Natural killer cell (primary cell): ENCODE results near the gene GPR176. TPM values are rescaled to one million over a fixed set of nuclear protein-coding genes. Genes with fewer than 3 reads are reported as not detected.

Experiments used
- ATAC-seq, 3 donors: fragments of 150-1000 bp in 2 of 3; fragments of 200-7000 bp in 1 of 3; cut with Tn5 transposase; 1 replicate in 1 of 3; 2 replicates in 2 of 3; pipeline ENCODE4 v1.10.0; 2021; ENCODE audit warnings: mild to moderate bottlenecking in 2 of 3, moderate library complexity in 2 of 3
- DNase-seq, 2 donors: peaks; one replicate each; pipeline versions ENCODE4 v3.0.0 to v3.0.0-alpha.2; 2013 to 2021; ENCODE audit warnings: mixed read lengths in 1 of 2
- H3K27ac ChIP-seq: one replicate; pipeline ENCODE4 v1.5.1; 2013; ENCODE audit warnings: mild to moderate bottlenecking, low read length
- H3K27me3 ChIP-seq: one replicate; pipeline ENCODE4 v1.6.1; 2013; ENCODE audit warnings: low read length; ENCODE audit not compliant: control insufficient read depth, insufficient read depth
- H3K36me3 ChIP-seq: one replicate; pipeline ENCODE4 v1.6.1; 2013; ENCODE audit warnings: low read length; ENCODE audit not compliant: control insufficient read depth, insufficient read depth
- H3K4me1 ChIP-seq: one replicate; pipeline ENCODE4 v1.6.1; 2013; ENCODE audit warnings: low read length; ENCODE audit not compliant: control insufficient read depth, insufficient read depth
- H3K4me3 ChIP-seq: one replicate; pipeline ENCODE4 v1.5.1; 2013; ENCODE audit warnings: low read length
- H3K9me3 ChIP-seq: one replicate; pipeline ENCODE4 v1.6.1; 2013; ENCODE audit warnings: low read length; ENCODE audit not compliant: control insufficient read depth, insufficient read depth
- H3K27ac Mint-ChIP-seq, 2 donors: one replicate each; pipeline ENCODE4 v1.8.0; 2022; ENCODE audit warnings: mild to moderate bottlenecking in 2 of 2, mixed read lengths in 2 of 2, moderate library complexity in 1 of 2
- H3K27me3 Mint-ChIP-seq, 2 donors: one replicate each; pipeline ENCODE4 v1.8.0; 2022; ENCODE audit warnings: low read depth in 2 of 2, mixed read lengths in 2 of 2
- H3K36me3 Mint-ChIP-seq: one replicate; pipeline ENCODE4 v1.8.0; 2022; ENCODE audit warnings: mixed read lengths
- H3K4me1 Mint-ChIP-seq, 2 donors: one replicate each; pipeline ENCODE4 v1.8.0; 2022; ENCODE audit warnings: mixed read lengths in 2 of 2
- H3K4me3 Mint-ChIP-seq: one replicate; pipeline ENCODE4 v1.8.0; 2022; ENCODE audit warnings: mild to moderate bottlenecking, moderate library complexity, mixed read lengths
- H3K9me3 Mint-ChIP-seq, 2 donors: one replicate each; pipeline ENCODE4 v1.8.0; 2022; ENCODE audit warnings: mixed read lengths in 2 of 2
- CTCF ChIP-seq: fragments of 200-600 bp; IDR thresholded peaks from one replicate; pipeline ENCODE4 v1.8.0; 2022; ENCODE audit warnings: antibody characterized with exemption
- WGBS: methylation state at CpG from one replicate; pipeline ENCODE4 v1.1.7; 2013; ENCODE audit warnings: missing lambda C conversion rate; ENCODE audit not compliant: insufficient coverage; 5-methylcytosine and 5-hydroxymethylcytosine counted together
- intact Hi-C: fragments of 100-400 bp; cut with micrococcal nuclease; formaldehyde crosslinking; loops from one replicate; pipeline ENCODE4 v1.14.2; 2022
- total RNA-seq, 4 donors: library from RNA; stranded (reverse); fragments of 120-200 nt in 1 of 4; gene quantifications; one replicate each; pipeline versions ENCODE4 v1.2.3 to v1.2.4, GENCODE V29; 2013 to 2022

The GPR176 gene
- total RNA-seq, 3 donors from 2014 or later (not counting 1 experiment from before 2014, with no cell fraction given) = 0.38 TPM; not detected in 2

- no peak overlapping the region for H3K27ac ChIP-seq
- H3K27me3 ChIP-seq = no peaks in the 10 kb centered on the region
- H3K4me1 ChIP-seq = no peaks in the 10 kb centered on the region
- Mint-ChIP-seq H3K4me3 (no peak overlapping the region), H3K27me3 (no peaks in the 10 kb centered on the region), H3K27ac (no peak overlapping the region), H3K4me1 (no peaks in the 10 kb centered on the region), H3K9me3 (no peaks in the 10 kb centered on the region), H3K36me3 (no peaks in the 10 kb centered on the region)
- intact Hi-C loops = no loop called here
- no peak for TF ChIP-seq CTCF
- DNase-seq (no peak), ATAC-seq (no peak)
- H3K9me3 ChIP-seq = no peaks in the 10 kb centered on the region
- H3K4me3 ChIP-seq = no peak overlapping the region
- WGBS = 99% methylated on average over 5 of the region's 5 CpGs
- no peaks in the 10 kb centered on the region for H3K36me3 ChIP-seq
Observed at GRCh38 chr15:39767921-39768320, 152.1 kb downstream of the GPR176 start.

GRCh38 chr15:39761006-39761405 lies 159.1 kb downstream of the GPR176 start:
- H3K36me3 ChIP-seq = no peaks in the 10 kb centered on the region
- Mint-ChIP-seq H3K27me3 (no peaks in the 10 kb centered on the region), H3K9me3 (no peaks in the 10 kb centered on the region), H3K4me1 (no peaks in the 10 kb centered on the region), H3K36me3 (no peaks in the 10 kb centered on the region), H3K4me3 (no peak overlapping the region), H3K27ac (no peak overlapping the region)
- H3K9me3 ChIP-seq = no peaks in the 10 kb centered on the region
- no peaks in the 10 kb centered on the region for H3K27me3 ChIP-seq
- intact Hi-C loops = no loop called here
- no peak overlapping the region for H3K27ac ChIP-seq
- ATAC-seq (no peak), DNase-seq (no peak)
- no peak for TF ChIP-seq CTCF
- H3K4me3 ChIP-seq = no peak overlapping the region
- 100% methylated on average over 2 of the region's 2 CpGs for WGBS
- no peaks in the 10 kb centered on the region for H3K4me1 ChIP-seq

- Mint-ChIP-seq H3K27me3 (no peaks in the 10 kb centered on the region), H3K9me3 (no peaks in the 10 kb centered on the region), H3K4me1 (no peaks in the 10 kb centered on the region), H3K36me3 (no peaks in the 10 kb centered on the region), H3K27ac (no peak overlapping the region), H3K4me3 (no peak overlapping the region)
- H3K27me3 ChIP-seq = no peaks in the 10 kb centered on the region
- H3K4me1 ChIP-seq = no peaks in the 10 kb centered on the region
- H3K4me3 ChIP-seq = no peak overlapping the region
- peak in 1 of 2 donors; percentile 79 for DNase-seq
- 60% methylated on average over 2 of the region's 2 CpGs for WGBS
- H3K27ac ChIP-seq = no peak overlapping the region
- no peaks in the 10 kb centered on the region for H3K9me3 ChIP-seq
- peak; percentile 88 for TF ChIP-seq CTCF
- ATAC-seq = peak in 1 of 3 donors; percentile 53
- H3K36me3 ChIP-seq = no peaks in the 10 kb centered on the region
- intact Hi-C loops = loop anchor here (1.0 to 5.0 kb wide), 5 partner anchors 71 to 1050 kb away; no protein-coding TSS in a partner anchor
Observed at GRCh38 chr15:39756806-39757522, 163.1 kb downstream of the GPR176 start.

- Mint-ChIP-seq H3K27ac (no peak overlapping the region), H3K4me1 (no peaks in the 10 kb centered on the region), H3K4me3 (no peak overlapping the region), H3K36me3 (no peaks in the 10 kb centered on the region), H3K9me3 (no peaks in the 10 kb centered on the region), H3K27me3 (no peaks in the 10 kb centered on the region)
- ATAC-seq = no peak
- WGBS = 80% methylated on average over 1 of the region's 1 CpG
- H3K4me3 ChIP-seq = no peak overlapping the region
- no peak overlapping the region for H3K27ac ChIP-seq
- intact Hi-C loops = no loop called here
- H3K27me3 ChIP-seq = no peaks in the 10 kb centered on the region
- H3K4me1 ChIP-seq = no peaks in the 10 kb centered on the region
- TF ChIP-seq CTCF = no peak
- H3K36me3 ChIP-seq = no peaks in the 10 kb centered on the region
- H3K9me3 ChIP-seq = no peaks in the 10 kb centered on the region
- no peak for DNase-seq
Observed at GRCh38 chr15:39752991-39753390, 167.1 kb downstream of the GPR176 start.
